Ascending aorta (tissue), 2 donors: ENCODE results near the gene PANX1. TPM values are rescaled to one million over a fixed set of nuclear protein-coding genes. Genes with fewer than 3 reads are reported as not detected.

Source experiments
- DNase-seq, 2 donors: peaks; one replicate each; pipeline ENCODE4 v3.0.0-alpha.2; 2019; ENCODE audit warnings: low spot score in 2 of 2
- H3K27ac ChIP-seq, 2 donors: fragments of 200-600 bp; sonication (generic); one replicate each; pipeline ENCODE4 v1.5.1; 2016 to 2017; ENCODE audit warnings: mild to moderate bottlenecking in 1 of 2
- H3K27me3 ChIP-seq: fragments of 200-600 bp; sonication (generic); one replicate; pipeline ENCODE4 v1.5.1; 2017
- H3K36me3 ChIP-seq, 2 donors: fragments of 200-600 bp; sonication (generic); one replicate each; pipeline ENCODE4 v1.5.1; 2016
- H3K4me1 ChIP-seq, 2 donors: fragments of 200-600 bp; sonication (generic); one replicate each; pipeline ENCODE4 v1.5.1; 2016 to 2017; ENCODE audit warnings: mild to moderate bottlenecking in 1 of 2
- H3K4me3 ChIP-seq, 2 donors: fragments of 200-600 bp; sonication (generic); one replicate each; pipeline ENCODE4 v1.5.1; 2016 to 2017; ENCODE audit warnings: mild to moderate bottlenecking in 1 of 2
- H3K9me3 ChIP-seq, 2 donors: fragments of 200-600 bp; sonication (generic); one replicate each; pipeline ENCODE4 v1.5.1; 2016
- CTCF ChIP-seq, 3 experiments: fragments of 200-600 bp in 2 of 3; fragments of 450-650 bp in 1 of 3; sonication (generic) in 2 of 3; IDR thresholded peaks; one replicate each; pipeline ENCODE4 v1.5.1; 2016 to 2019; ENCODE audit warnings: antibody characterized with exemption in 3 of 3, mild to moderate bottlenecking in 1 of 3, moderate library complexity in 1 of 3
- intact Hi-C: fragments of 100-400 bp; cut with DNase I; formaldehyde crosslinking; loops from one replicate; pipeline ENCODE4 v1.15.1; 2023
- total RNA-seq: library from RNA; depleted of rRNA; stranded (reverse); fragments of >200 nt; gene quantifications from one replicate; pipeline ENCODE4 v1.1.0, GENCODE V29; 2016

The PANX1 gene
- total RNA-seq, 1 donor from 2014 or later = 24.4 TPM

DNA sequence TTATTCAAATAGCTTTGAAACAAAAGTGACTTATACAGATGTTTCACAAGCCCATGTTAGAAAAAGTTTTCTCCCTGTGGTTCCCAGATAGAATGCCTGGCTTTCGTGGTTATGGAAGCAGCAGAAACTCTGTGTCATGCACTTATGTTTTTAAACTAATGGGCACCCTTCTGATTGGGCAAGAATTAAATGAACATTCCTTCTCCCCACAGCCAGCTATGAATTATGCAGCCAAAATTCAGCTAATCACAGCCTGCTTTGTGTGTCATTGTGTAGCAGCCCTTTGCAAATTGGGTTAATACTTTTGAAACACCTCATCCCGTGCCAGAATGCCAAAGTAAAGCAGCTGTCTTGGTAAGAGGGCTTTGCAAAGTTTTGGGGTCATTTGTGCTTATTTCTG is 46.9 kb downstream of the PANX1 start:
- no peak overlapping the region for H3K27ac ChIP-seq
- intact Hi-C loops = no loop called here

GRCh38 chr11:94178331-94178730 is 49.7 kb downstream of the PANX1 start:
- no peaks in the 10 kb centered on the region for H3K9me3 ChIP-seq
- H3K36me3 ChIP-seq = peaks cover 14 to 39% of the 10 kb centered on the region in 2 donors
- DNase-seq = no peak
- no peak overlapping the region for H3K4me3 ChIP-seq
- peaks cover 0 to 12% of the 10 kb centered on the region in 2 donors for H3K4me1 ChIP-seq
- H3K27me3 ChIP-seq = no peaks in the 10 kb centered on the region
- no peak for TF ChIP-seq CTCF (IDR thresholded peaks at IDR 0.05)
- no peak overlapping the region for H3K27ac ChIP-seq
- intact Hi-C loops = no loop called here

More for the DNA sequence above, 46.9 kb downstream of the PANX1 start:
- no peak for TF ChIP-seq CTCF (IDR thresholded peaks at IDR 0.05)
- peaks cover 3 to 23% of the 10 kb centered on the region in 2 donors for H3K36me3 ChIP-seq
- H3K4me1 ChIP-seq = peaks cover 0 to 12% of the 10 kb centered on the region in 2 donors
- H3K27me3 ChIP-seq = no peaks in the 10 kb centered on the region
- H3K9me3 ChIP-seq = no peaks in the 10 kb centered on the region
- DNase-seq = no peak
- no peak overlapping the region for H3K4me3 ChIP-seq

GRCh38 chr11:94179696-94180095 is 51.1 kb downstream of the PANX1 start:
- H3K27ac ChIP-seq = no peak overlapping the region
- peaks cover 14 to 39% of the 10 kb centered on the region in 2 donors for H3K36me3 ChIP-seq
- no peak overlapping the region for H3K4me3 ChIP-seq
- no peak for TF ChIP-seq CTCF (IDR thresholded peaks at IDR 0.05)
- DNase-seq = no peak
- no peaks in the 10 kb centered on the region for H3K9me3 ChIP-seq
- H3K27me3 ChIP-seq = no peaks in the 10 kb centered on the region
- peaks cover 0 to 17% of the 10 kb centered on the region in 2 donors for H3K4me1 ChIP-seq
- intact Hi-C loops = loop anchor here (5.0 kb wide), 1 partner anchor 238 kb away; no protein-coding TSS in a partner anchor

- intact Hi-C loops = loop anchor here (5.0 kb wide), 1 partner anchor 236 kb away; no protein-coding TSS in a partner anchor
- TF ChIP-seq CTCF (IDR thresholded peaks at IDR 0.05) = no peak
Measured at GRCh38 chr11:94181526-94181925, 52.9 kb downstream of the PANX1 start.

GRCh38 chr11:94181943-94182342 is 53.3 kb downstream of the PANX1 start:
- Histone ChIP-seq H3K4me1 (peaks cover 0 to 12% of the 10 kb centered on the region in 2 donors), H3K27me3 (no peaks in the 10 kb centered on the region), H3K9me3 (no peaks in the 10 kb centered on the region), H3K27ac (no peak overlapping the region), H3K36me3 (peaks cover 14 to 43% of the 10 kb centered on the region in 2 donors), H3K4me3 (no peak overlapping the region)
- no peak for TF ChIP-seq CTCF (IDR thresholded peaks at IDR 0.05)
- DNase-seq = no peak
- intact Hi-C loops = loop anchor here (5.0 kb wide), 1 partner anchor 235 kb away; no protein-coding TSS in a partner anchor

More at GRCh38 chr11:94181526-94181925, 52.9 kb downstream of the PANX1 start:
- no peak overlapping the region for H3K4me3 ChIP-seq
- H3K9me3 ChIP-seq = no peaks in the 10 kb centered on the region
- no peaks in the 10 kb centered on the region for H3K27me3 ChIP-seq
- H3K36me3 ChIP-seq = peaks cover 14 to 43% of the 10 kb centered on the region in 2 donors
- DNase-seq = no peak
- H3K4me1 ChIP-seq = peaks cover 0 to 12% of the 10 kb centered on the region in 2 donors
- no peak overlapping the region for H3K27ac ChIP-seq
